GM18858 (cell line): ENCODE measurements around the gene TMEM219.
"Not testable (repeated sequence)": the region's sequence is repeated elsewhere in the genome, so short reads cannot be mapped to it uniquely, and the experiment has no call there.

ENCODE experiments used
- ATAC-seq: cut with Tn5 transposase; IDR thresholded peaks from one replicate; pipeline ENCODE4 v1.9.1; 2021; ENCODE audit not compliant: unreplicated experiment

The TMEM219 gene

GRCh38 chr16:29961479-29962343, at the start of gene TMEM219:
Gene TMEM219 (plus strand): TSS chr16:29962079. CDS start chr16:29963144, 1,065 bp downstream.
- peak; percentile 77 for ATAC-seq

- no peak for ATAC-seq
These were observed 49.8 kb upstream of the TMEM219 start for GRCh38 chr16:29912087-29912486.

- ATAC-seq = no peak
These were observed 48.4 kb upstream of the TMEM219 start for GRCh38 chr16:29913514-29913913.

GRCh38 chr16:29915590-29916247, 46.2 kb upstream of the TMEM219 start:
- no peak for ATAC-seq

- no peak for ATAC-seq
These were observed 44.9 kb upstream of the TMEM219 start for GRCh38 chr16:29916979-29917378.

GRCh38 chr16:29920288-29921033, 41.4 kb upstream of the TMEM219 start:
- ATAC-seq = no peak

GRCh38 chr16:29921034-29921385, 40.9 kb upstream of the TMEM219 start:
- no peak for ATAC-seq

GRCh38 chr16:29922326-29922725, 39.6 kb upstream of the TMEM219 start:
- ATAC-seq = no peak

- no peak for ATAC-seq
These were observed 38.8 kb upstream of the TMEM219 start for GRCh38 chr16:29922986-29923501.

GRCh38 chr16:29925105-29925756, 36.6 kb upstream of the TMEM219 start:
- no peak for ATAC-seq

- peak; percentile 78 for ATAC-seq
These were observed 35.8 kb upstream of the TMEM219 start, which contains the start of gene KCTD13 for GRCh38 chr16:29925781-29926710. Gene KCTD13 (minus strand): TSS chr16:29926226. CDS start chr16:29926033, 193 bp downstream.

- no peak for ATAC-seq
These were observed 35.2 kb upstream of the TMEM219 start for GRCh38 chr16:29926711-29927052.

GRCh38 chr16:29927070-29927905, 34.6 kb upstream of the TMEM219 start:
- ATAC-seq = no peak

GRCh38 chr16:29931750-29932149, 30.1 kb upstream of the TMEM219 start:
- ATAC-seq = not testable (repeated sequence)

GRCh38 chr16:29940656-29941055, 21.2 kb upstream of the TMEM219 start:
- ATAC-seq = no peak

- ATAC-seq = no peak
These were observed 17.8 kb upstream of the TMEM219 start for GRCh38 chr16:29943846-29944799.

GRCh38 chr16:29947897-29948296, 14.0 kb upstream of the TMEM219 start:
- ATAC-seq = no peak
